Natural killer cell (primary cell): ENCODE measurements around the gene NCAM2. TPM values are rescaled to one million over a fixed set of nuclear protein-coding genes. Genes with fewer than 3 reads are reported as not detected.

Source experiments
- ATAC-seq, 3 donors: fragments of 150-1000 bp in 2 of 3; fragments of 200-7000 bp in 1 of 3; cut with Tn5 transposase; 1 replicate in 1 of 3; 2 replicates in 2 of 3; pipeline ENCODE4 v1.10.0; 2021; ENCODE audit warnings: mild to moderate bottlenecking in 2 of 3, moderate library complexity in 2 of 3
- DNase-seq, 2 donors: peaks; one replicate each; pipeline versions ENCODE4 v3.0.0 to v3.0.0-alpha.2; 2013 to 2021; ENCODE audit warnings: mixed read lengths in 1 of 2
- H3K27ac ChIP-seq: one replicate; pipeline ENCODE4 v1.5.1; 2013; ENCODE audit warnings: mild to moderate bottlenecking, low read length
- H3K27me3 ChIP-seq: one replicate; pipeline ENCODE4 v1.6.1; 2013; ENCODE audit warnings: low read length; ENCODE audit not compliant: control insufficient read depth, insufficient read depth
- H3K36me3 ChIP-seq: one replicate; pipeline ENCODE4 v1.6.1; 2013; ENCODE audit warnings: low read length; ENCODE audit not compliant: control insufficient read depth, insufficient read depth
- H3K4me1 ChIP-seq: one replicate; pipeline ENCODE4 v1.6.1; 2013; ENCODE audit warnings: low read length; ENCODE audit not compliant: control insufficient read depth, insufficient read depth
- H3K4me3 ChIP-seq: one replicate; pipeline ENCODE4 v1.5.1; 2013; ENCODE audit warnings: low read length
- H3K9me3 ChIP-seq: one replicate; pipeline ENCODE4 v1.6.1; 2013; ENCODE audit warnings: low read length; ENCODE audit not compliant: control insufficient read depth, insufficient read depth
- H3K27ac Mint-ChIP-seq, 2 donors: one replicate each; pipeline ENCODE4 v1.8.0; 2022; ENCODE audit warnings: mild to moderate bottlenecking in 2 of 2, mixed read lengths in 2 of 2, moderate library complexity in 1 of 2
- H3K27me3 Mint-ChIP-seq, 2 donors: one replicate each; pipeline ENCODE4 v1.8.0; 2022; ENCODE audit warnings: low read depth in 2 of 2, mixed read lengths in 2 of 2
- H3K36me3 Mint-ChIP-seq: one replicate; pipeline ENCODE4 v1.8.0; 2022; ENCODE audit warnings: mixed read lengths
- H3K4me1 Mint-ChIP-seq, 2 donors: one replicate each; pipeline ENCODE4 v1.8.0; 2022; ENCODE audit warnings: mixed read lengths in 2 of 2
- H3K4me3 Mint-ChIP-seq: one replicate; pipeline ENCODE4 v1.8.0; 2022; ENCODE audit warnings: mild to moderate bottlenecking, moderate library complexity, mixed read lengths
- H3K9me3 Mint-ChIP-seq, 2 donors: one replicate each; pipeline ENCODE4 v1.8.0; 2022; ENCODE audit warnings: mixed read lengths in 2 of 2
- WGBS: methylation state at CpG from one replicate; pipeline ENCODE4 v1.1.7; 2013; ENCODE audit warnings: missing lambda C conversion rate; ENCODE audit not compliant: insufficient coverage; 5-methylcytosine and 5-hydroxymethylcytosine counted together
- intact Hi-C: fragments of 100-400 bp; cut with micrococcal nuclease; formaldehyde crosslinking; loops from one replicate; pipeline ENCODE4 v1.14.2; 2022
- total RNA-seq, 4 donors: library from RNA; stranded (reverse); fragments of 120-200 nt in 1 of 4; gene quantifications; one replicate each; pipeline versions ENCODE4 v1.2.3 to v1.2.4, GENCODE V29; 2013 to 2022
- TF ChIP-seq, protein P1 (sequence below): fragments of 200-600 bp; IDR thresholded peaks from one replicate; pipeline ENCODE4 v1.8.0; 2022; ENCODE audit warnings: antibody characterized with exemption

The NCAM2 gene
- total RNA-seq, 3 donors from 2014 or later (not counting 1 experiment from before 2014, with no cell fraction given), result not detected

DNA sequence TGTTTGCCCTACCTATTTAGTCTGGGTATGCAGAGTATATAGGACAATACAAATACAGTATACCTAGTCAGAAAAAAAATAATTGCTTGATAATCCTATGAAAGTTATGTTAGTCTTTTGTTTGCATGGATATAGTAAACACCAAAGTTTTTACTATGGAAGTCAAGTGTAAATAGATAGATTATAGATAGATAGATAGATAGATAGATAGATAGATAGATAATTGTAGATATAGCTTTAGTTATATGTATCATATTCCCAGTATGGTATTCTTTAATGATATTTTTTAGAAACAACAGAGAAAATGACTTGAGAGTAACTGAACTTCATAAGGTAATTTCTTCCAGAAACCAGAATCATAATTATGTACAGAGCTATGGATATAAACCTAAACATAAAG, 158.2 kb downstream of the NCAM2 start:
- ATAC-seq, result no peak
- TF ChIP-seq, protein P1, sequence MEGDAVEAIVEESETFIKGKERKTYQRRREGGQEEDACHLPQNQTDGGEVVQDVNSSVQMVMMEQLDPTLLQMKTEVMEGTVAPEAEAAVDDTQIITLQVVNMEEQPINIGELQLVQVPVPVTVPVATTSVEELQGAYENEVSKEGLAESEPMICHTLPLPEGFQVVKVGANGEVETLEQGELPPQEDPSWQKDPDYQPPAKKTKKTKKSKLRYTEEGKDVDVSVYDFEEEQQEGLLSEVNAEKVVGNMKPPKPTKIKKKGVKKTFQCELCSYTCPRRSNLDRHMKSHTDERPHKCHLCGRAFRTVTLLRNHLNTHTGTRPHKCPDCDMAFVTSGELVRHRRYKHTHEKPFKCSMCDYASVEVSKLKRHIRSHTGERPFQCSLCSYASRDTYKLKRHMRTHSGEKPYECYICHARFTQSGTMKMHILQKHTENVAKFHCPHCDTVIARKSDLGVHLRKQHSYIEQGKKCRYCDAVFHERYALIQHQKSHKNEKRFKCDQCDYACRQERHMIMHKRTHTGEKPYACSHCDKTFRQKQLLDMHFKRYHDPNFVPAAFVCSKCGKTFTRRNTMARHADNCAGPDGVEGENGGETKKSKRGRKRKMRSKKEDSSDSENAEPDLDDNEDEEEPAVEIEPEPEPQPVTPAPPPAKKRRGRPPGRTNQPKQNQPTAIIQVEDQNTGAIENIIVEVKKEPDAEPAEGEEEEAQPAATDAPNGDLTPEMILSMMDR, result no peak

DNA sequence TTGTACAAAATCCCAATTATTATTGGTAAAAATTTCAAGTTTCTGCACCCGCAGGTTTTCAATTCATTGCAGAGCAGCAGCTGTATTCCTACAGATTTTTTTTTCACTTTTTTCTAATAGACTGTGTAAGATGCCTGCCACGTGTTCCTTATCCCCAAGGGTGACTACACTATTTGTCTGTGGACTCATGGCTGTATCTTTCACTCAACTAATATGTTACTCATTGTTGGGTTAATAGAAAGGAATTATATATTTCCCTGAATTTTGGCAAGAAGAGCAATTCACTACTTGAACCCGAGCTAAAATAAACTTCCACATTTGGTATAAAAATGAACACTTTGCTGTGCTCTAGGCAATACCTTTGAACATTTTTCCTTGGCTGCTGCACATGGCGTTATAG, 158.7 kb downstream of the NCAM2 start:
- ATAC-seq, result no peak
- no peaks in the 10 kb centered on the region for H3K4me1 ChIP-seq
- 86% methylated on average over 4 of the region's 4 CpGs for WGBS

More for the DNA sequence above, 158.2 kb downstream of the NCAM2 start:
- Mint-ChIP-seq H3K27me3 (no peaks in the 10 kb centered on the region), H3K4me1 (no peaks in the 10 kb centered on the region), H3K9me3 (peaks cover 0 to 3% of the 10 kb centered on the region in 2 donors), H3K27ac (no peak overlapping the region), H3K4me3 (no peak overlapping the region), H3K36me3 (no peaks in the 10 kb centered on the region)
- no peak for DNase-seq
- no peak overlapping the region for H3K27ac ChIP-seq
- intact Hi-C loops, result no loop called here
- no peaks in the 10 kb centered on the region for H3K27me3 ChIP-seq
- H3K4me1 ChIP-seq, result no peaks in the 10 kb centered on the region
- H3K36me3 ChIP-seq, result no peaks in the 10 kb centered on the region
- no peaks in the 10 kb centered on the region for H3K9me3 ChIP-seq
- no peak overlapping the region for H3K4me3 ChIP-seq

DNA sequence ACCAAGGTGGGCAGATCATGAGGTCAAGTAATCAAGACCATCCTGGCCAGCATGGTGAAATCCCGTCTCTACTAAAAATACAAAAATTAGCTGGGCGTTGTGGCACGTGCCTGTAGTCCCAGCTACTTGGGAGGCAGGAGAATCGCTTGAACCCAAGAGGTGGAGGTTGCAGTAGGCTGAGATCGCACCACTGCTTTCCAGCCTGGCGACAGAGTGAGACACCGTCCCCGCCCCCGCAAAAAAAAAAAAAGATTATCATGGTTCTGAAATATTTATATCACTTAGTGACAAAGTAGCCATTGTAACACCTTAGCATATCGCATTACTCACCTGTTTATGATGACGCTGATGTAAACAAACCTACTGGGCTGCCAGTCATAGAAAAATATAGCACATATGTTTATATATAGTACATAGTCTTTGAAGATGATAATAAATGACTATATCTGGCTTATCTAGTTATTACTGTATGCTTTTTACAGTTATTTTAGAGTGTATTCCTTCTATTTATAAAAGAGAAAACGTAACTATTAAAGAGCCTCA, 160.2 kb downstream of the NCAM2 start:
- no peaks in the 10 kb centered on the region for H3K9me3 ChIP-seq
- H3K9me3 Mint-ChIP-seq, result peaks cover 0 to 3% of the 10 kb centered on the region in 2 donors
- intact Hi-C loops, result no loop called here
- no peak overlapping the region for H3K27ac ChIP-seq
- no peaks in the 10 kb centered on the region for H3K27me3 Mint-ChIP-seq
- DNase-seq, result no peak
- 94% methylated on average over 8 of the region's 12 CpGs for WGBS
- H3K36me3 Mint-ChIP-seq, result no peaks in the 10 kb centered on the region
- H3K4me1 ChIP-seq, result no peaks in the 10 kb centered on the region
- H3K4me1 Mint-ChIP-seq, result no peaks in the 10 kb centered on the region
- H3K27ac Mint-ChIP-seq, result no peak overlapping the region
- no peaks in the 10 kb centered on the region for H3K36me3 ChIP-seq
- no peaks in the 10 kb centered on the region for H3K27me3 ChIP-seq
- H3K4me3 Mint-ChIP-seq, result no peak overlapping the region
- ATAC-seq, result no peak
- no peak overlapping the region for H3K4me3 ChIP-seq
- TF ChIP-seq, protein P1, result no peak

More for the DNA sequence above, 158.7 kb downstream of the NCAM2 start:
- no peaks in the 10 kb centered on the region for H3K36me3 ChIP-seq
- intact Hi-C loops, result no loop called here
- no peak overlapping the region for H3K27ac ChIP-seq
- peaks cover 0 to 3% of the 10 kb centered on the region in 2 donors for H3K9me3 Mint-ChIP-seq
- H3K36me3 Mint-ChIP-seq, result no peaks in the 10 kb centered on the region
- H3K27ac Mint-ChIP-seq, result no peak overlapping the region
- no peak overlapping the region for H3K4me3 ChIP-seq
- TF ChIP-seq, protein P1, result no peak
- no peak for DNase-seq
- no peaks in the 10 kb centered on the region for H3K4me1 Mint-ChIP-seq
- no peaks in the 10 kb centered on the region for H3K9me3 ChIP-seq
- H3K27me3 Mint-ChIP-seq, result no peaks in the 10 kb centered on the region
- no peaks in the 10 kb centered on the region for H3K27me3 ChIP-seq
- no peak overlapping the region for H3K4me3 Mint-ChIP-seq

DNA sequence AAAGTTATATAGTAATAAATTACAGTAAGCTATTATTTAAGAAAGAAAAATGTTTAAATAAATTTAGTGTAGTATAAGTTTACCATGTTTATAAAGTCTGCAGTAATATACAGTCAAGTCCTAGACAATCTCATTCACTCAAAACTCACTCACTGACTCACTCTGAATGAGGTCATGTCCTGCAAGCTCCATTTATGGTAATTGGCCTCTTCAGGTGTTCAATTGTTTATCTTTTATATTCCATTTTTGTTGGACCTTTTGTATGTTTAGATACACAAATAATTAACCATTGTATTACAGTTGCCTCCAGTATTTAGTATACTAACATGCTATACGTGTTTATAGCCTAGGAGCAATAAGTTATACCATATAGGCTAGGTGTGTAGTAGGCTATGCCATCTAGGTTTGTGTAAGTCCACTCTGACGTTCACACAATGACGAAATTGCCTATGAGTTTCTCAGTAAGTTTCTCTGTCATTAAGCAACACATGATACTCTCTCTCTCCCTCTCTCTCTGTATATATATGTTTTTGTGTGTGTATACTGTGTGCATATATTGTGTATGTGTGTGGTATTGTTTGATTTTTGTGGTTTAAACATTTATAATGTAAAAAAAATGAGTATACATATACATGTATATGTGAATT, 161.2 kb downstream of the NCAM2 start:
- Histone ChIP-seq H3K9me3 (no peaks in the 10 kb centered on the region), H3K4me1 (no peaks in the 10 kb centered on the region), H3K36me3 (no peaks in the 10 kb centered on the region), H3K27ac (no peak overlapping the region), H3K27me3 (no peaks in the 10 kb centered on the region), H3K4me3 (no peak overlapping the region)
- H3K4me1 Mint-ChIP-seq, result no peaks in the 10 kb centered on the region
- no peaks in the 10 kb centered on the region for H3K27me3 Mint-ChIP-seq
- no peak overlapping the region for H3K4me3 Mint-ChIP-seq
- no peak overlapping the region for H3K27ac Mint-ChIP-seq
- H3K9me3 Mint-ChIP-seq, result no peaks in the 10 kb centered on the region
- ATAC-seq (no peak), DNase-seq (no peak)
- TF ChIP-seq, protein P1, result no peak
- no peaks in the 10 kb centered on the region for H3K36me3 Mint-ChIP-seq
- WGBS, result no CpG with 5 or more reads among the region's 3 CpGs
- intact Hi-C loops, result no loop called here
